Stimulated activated CD4-positive, alpha-beta T cell treated with anti-CD3 and anti-CD28 coated beads, Interleukin-2, amount 100 ng/mL, for 24 hours (primary cell): ENCODE measurements around the gene ACTN4.

ENCODE experiments used
- DNase-seq, 2 donors: peaks; one replicate each; pipeline ENCODE4 v3.0.0-alpha.2; 2020

The ACTN4 gene

GRCh38 chr19:38679839-38680238 lies 32.4 kb downstream of the ACTN4 start:
- no peak for DNase-seq

- no peak for DNase-seq
These were observed 34.9 kb downstream of the ACTN4 start for GRCh38 chr19:38682195-38682867.

DNA sequence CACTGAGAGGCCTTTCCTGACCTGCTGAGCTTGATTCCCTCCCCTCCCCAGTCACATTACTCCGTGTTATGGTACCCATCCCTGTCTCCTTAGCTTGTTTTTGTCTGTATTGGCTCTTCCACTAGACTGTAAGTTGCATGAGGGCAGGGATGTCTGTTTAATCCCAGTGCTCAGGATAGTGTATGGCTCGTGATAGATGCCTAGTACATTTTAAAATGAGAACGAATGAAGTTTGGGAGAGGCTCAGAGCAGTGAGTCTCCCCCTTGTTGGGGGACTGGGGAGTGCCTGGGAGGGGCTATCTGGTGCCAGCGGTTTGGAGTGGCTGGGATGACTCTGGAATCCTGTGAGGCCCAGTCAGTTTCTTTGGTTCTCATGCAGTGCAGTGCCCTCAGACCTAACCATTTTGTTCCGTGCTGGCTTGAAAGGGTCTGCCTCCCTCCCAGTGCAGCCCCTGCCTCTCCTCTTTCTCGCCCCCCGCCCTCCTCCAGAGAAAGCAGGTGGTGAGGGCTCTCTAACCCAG lies 35.5 kb downstream of the ACTN4 start:
- no peak for DNase-seq

DNA sequence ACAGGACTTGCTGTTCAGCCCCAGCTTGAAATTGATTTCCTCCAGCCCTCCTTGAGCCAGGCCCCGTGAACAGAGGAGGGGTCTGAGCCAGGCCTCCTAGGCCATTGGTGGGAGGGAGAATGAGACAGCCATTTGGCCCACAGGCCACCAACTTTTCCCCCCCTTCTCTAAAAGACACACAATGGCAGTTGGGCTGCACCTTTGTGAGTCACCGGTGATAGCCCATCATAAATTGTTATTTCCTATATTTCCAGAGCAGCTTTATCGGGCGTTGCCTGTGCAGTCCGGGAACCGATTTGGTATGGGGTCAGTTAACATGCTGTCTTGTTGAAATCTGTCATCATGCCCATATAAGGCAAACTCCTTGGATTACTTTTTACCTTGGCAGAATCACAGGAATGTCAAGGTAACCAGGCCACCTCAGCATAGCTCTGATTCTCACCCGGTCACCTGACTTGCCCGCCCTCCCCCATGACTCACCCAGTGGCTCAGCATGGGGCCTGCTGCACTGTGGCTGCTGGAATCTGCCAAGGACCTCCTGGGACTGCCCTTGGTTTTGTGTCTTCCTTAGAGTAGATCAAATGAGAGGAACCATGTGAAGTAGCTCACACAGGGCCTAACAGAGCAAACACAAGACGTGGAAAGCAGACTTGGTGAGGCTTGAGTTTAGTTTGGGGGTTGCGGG lies 36.1 kb downstream of the ACTN4 start:
- peak; percentile 50 to 52 for DNase-seq

DNA sequence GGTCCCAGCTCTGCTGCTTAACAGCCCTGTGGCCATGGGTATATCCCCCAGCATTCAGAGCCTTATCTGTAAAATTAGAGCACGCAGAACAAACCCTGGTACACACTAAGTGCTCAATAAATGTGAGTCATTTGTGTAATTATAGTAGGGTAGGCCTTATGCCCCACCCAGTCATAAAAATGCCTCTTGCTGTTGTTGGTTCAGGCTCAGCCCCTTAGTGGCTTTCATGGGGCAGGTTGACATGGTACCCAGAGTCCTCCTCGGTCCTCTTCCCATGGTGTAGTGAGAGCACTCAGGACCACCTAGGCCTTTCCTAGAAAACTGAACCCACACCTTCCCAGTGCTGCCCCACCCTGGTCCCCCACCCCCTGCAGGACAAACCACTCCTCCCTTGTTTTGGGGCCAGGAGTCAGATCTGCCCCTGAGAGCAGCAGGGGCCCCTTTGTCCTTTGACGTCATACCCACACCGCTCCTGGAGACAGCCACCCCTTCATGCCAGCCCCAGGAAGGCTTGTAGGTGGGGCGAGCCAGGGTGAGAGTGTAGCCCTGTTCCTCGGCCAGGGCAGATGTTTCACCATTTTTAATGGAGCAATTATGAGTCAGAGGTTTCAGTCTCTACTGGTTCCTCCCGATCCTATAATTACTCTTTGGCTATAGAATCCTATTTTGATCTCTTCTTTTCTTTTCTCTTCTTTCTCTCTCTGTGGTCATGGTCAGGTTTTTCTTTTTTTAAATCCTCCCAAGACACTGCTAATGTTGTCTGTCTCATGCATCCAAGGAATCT lies 36.8 kb downstream of the ACTN4 start:
- peak in 1 of 2 donors; percentile 39 for DNase-seq

GRCh38 chr19:38684862-38685665 lies 37.6 kb downstream of the ACTN4 start:
- DNase-seq, result no peak

- no peak for DNase-seq
These were observed 38.4 kb downstream of the ACTN4 start for GRCh38 chr19:38685666-38686529.

DNA sequence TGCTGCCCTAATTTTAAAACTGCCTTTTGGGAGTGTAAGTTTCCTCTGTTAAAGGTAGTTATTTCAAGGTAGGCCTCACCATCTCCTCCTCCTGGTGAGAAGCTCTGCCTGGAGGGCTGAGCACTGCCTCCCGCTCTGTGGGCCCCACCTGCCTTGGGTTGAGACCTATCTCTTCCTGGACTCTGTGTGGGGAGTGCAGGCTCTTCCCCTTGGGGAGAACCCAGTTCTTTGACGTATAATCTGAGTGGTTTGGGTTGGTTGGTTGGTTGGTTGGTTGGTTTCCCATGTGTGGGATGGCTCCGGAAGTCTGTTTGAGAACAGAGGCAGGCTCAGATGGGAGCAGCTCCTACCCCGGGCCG lies 39.1 kb downstream of the ACTN4 start:
- peak; percentile 19 to 26 for DNase-seq

DNA sequence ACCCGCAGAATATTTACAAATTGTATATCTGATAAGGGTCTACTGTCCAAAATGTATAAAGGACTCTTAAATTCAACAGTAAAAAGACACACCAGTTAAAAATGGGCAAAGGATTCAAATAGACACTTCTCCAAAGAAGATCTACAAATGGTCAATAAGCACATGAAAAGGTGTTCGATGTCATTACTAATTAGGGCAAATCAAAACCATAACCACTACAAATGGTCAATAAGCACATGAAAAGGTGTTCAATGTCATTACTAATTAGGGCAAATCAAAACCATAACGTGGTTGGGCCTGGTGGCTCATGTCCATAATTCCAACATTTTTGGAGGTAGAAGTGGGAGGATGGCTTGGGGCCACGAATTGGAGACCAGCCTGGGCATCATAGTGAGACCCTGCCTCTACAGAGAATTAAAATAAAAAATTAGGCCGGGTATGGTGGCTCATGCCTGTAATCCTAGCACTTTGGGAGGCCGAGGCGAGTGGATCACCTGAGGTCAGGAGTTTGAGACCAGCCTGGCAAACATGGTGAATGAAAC lies 40.5 kb downstream of the ACTN4 start:
- DNase-seq, result no peak

- DNase-seq, result no peak
These were observed 42.7 kb downstream of the ACTN4 start for GRCh38 chr19:38690146-38690545.

DNA sequence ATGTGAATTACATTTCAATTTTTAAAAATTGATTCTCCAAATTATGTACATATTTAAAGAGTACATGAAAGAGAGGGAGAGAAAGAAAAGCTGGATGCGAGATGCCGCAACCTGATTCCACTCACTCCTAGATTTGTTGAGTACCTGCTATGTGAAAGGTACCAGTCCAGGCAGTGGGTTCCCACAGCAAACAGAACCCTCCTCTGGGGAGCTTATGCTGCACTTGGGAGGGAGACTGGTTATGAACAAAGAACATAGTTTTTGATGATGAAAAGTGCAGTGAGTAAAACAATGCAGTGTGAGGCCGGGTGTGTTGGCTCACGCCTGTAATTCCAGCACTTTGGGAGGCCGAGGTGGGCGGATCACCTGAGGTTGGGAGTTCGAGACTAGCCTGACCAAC lies 43.4 kb downstream of the ACTN4 start:
- no peak for DNase-seq

DNA sequence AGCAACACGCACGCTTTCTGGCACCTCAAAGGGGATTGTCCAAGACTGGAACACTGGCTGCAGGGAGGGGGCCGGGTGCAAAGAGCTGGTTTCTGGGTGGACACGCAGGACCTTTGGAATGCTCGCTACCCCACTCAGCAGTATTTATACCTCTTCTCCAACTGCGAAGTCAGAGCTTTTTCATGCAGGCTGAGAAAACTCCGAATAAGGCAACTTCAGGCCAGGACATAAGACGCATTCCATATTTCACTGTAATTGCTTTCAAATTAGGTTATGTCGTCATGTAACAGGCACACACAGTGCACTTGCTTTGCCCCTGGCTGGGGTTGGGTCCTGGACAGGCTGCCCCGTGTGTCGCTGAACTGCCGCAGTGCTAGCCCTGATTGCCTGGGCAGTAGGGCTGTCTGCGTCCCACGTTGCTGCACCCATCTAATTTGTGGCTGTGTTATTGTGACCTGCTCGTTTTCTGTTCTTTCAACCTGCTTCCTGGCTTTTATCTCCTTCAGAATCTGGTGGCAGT lies 44.5 kb downstream of the ACTN4 start:
- no peak for DNase-seq

DNA sequence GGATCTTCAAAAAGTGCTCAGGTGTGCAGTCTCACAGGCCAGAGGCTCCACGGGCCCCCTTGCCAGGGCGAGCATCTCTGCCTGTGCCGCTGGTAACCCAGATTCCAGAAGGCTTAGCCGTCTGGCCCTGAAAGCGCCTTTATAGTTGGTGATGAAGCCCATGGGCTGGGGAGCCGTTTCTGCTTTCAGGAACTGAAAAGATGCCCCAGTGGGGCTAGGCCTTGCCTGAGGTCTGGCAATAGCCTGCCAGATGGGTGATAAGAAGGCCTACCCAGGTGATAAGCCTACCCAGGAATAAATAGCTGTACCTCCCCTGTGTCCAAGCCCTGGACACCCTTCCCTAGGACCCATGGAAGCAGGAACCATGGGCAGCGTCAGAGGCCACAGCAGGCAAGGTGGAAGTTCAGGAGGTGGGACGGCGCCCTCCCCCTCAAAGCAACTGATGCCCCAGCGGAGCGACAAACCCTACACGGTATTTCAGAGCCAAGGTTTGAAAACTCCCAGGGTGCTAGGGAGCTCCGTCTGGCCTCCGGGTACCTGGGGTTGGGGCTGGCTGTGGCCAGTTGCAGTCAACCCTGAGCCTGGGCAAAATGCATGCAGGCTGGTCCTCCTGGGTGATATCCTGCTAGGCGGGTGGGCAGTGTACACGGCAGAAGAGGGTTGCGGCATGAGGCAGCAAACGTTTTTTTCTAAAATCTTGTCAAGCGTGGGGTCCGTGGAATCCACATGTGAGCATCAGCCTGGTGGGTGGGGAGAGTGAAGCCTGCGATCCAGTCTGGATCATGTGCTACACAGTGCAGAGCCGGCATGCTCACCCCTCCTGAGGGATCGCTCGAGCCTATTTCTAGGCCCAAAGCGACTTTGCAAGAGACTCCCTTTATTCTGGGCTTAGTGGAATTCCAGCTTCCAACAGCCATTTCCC lies 45.3 kb downstream of the ACTN4 start:
- no peak for DNase-seq

GRCh38 chr19:38693380-38694223 lies 46.2 kb downstream of the ACTN4 start:
- DNase-seq, result no peak

DNA sequence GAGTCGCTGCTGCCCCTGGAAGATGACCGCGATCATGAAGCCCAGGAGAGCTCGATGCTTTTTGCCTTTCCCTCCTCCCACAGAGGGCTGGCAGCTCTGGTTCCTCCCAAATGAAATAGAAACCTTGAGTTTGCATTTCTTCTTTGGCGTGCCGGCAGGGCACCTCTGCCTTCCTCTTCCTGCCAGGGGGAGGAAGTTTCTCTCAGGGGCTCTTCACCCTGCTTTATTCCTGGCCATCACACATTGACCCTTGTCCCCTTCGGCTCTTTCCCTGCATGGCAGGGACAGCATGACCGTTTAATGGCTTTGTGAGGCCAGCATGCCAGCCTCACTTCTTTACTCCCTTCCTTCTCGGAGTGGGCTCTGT lies 47.9 kb downstream of the ACTN4 start:
- no peak for DNase-seq

- DNase-seq, result no peak
These were observed 48.6 kb downstream of the ACTN4 start for GRCh38 chr19:38695832-38696728.

GRCh38 chr19:38696729-38697055 lies 49.2 kb downstream of the ACTN4 start:
- no peak for DNase-seq

- no peak for DNase-seq
These were observed 49.7 kb downstream of the ACTN4 start for GRCh38 chr19:38697197-38697596.
